Neural cell (in vitro differentiated cells): ENCODE data around the gene TRIM14. TPM values are rescaled to one million over a fixed set of nuclear protein-coding genes. Genes with fewer than 3 reads are reported as not detected.
A peak's percentile ranks its signal among the peaks of the same experiment; 100 is the strongest.
"Not testable (repeated sequence)": the region's sequence is repeated elsewhere in the genome, so short reads cannot be mapped to it uniquely, and the experiment has no call there.

Source experiments
- H2AFZ ChIP-seq: fragments of 200-600, 300-800 bp; sonication (generic), shearing (Covaris generic); 2 replicates; pipeline ENCODE4 v1.6.0; 2014; ENCODE audit warnings: low read depth, mild to moderate bottlenecking, antibody characterized with exemption, low read length, moderate library complexity
- H3F3A ChIP-seq: fragments of 200-600 bp; shearing (Covaris generic); 2 replicates; pipeline ENCODE4 v1.6.1; 2016; ENCODE audit warnings: mild to moderate bottlenecking, moderate library complexity, mixed read lengths, antibody characterized with exemption, low read length; ENCODE audit not compliant: insufficient read depth, poor library complexity, severe bottlenecking
- H3K27ac ChIP-seq: fragments of 200-600, 300-800 bp; sonication (generic), shearing (Covaris generic); 2 replicates; pipeline ENCODE4 v1.5.1; 2014; ENCODE audit warnings: mild to moderate bottlenecking, low read length, moderate library complexity
- H3K27me3 ChIP-seq: fragments of 300-800, 200-600 bp; sonication (generic), shearing (Covaris generic); 2 replicates; pipeline ENCODE4 v1.6.0; 2014; ENCODE audit warnings: mild to moderate bottlenecking, low read depth, low read length, moderate library complexity; ENCODE audit not compliant: insufficient read depth
- H3K36me3 ChIP-seq: fragments of 300-800, 200-600 bp; sonication (generic), shearing (Covaris generic); 2 replicates; pipeline ENCODE4 v1.5.1; 2014; ENCODE audit warnings: mild to moderate bottlenecking, antibody characterized with exemption, low read length, moderate library complexity; ENCODE audit not compliant: insufficient read depth
- H3K4me2 ChIP-seq: fragments of 300-800, 200-600 bp; sonication (generic), shearing (Covaris generic); 2 replicates; pipeline ENCODE4 v1.6.0; 2014; ENCODE audit warnings: mild to moderate bottlenecking, low read length
- H3K4me3 ChIP-seq: fragments of 300-800, 200-600 bp; sonication (generic), shearing (Covaris generic); 2 replicates; pipeline ENCODE4 v1.5.1; 2014; ENCODE audit warnings: mild to moderate bottlenecking, low read length, moderate library complexity
- H3K79me2 ChIP-seq: fragments of 200-600 bp; shearing (Covaris generic); replicated peaks from 2 replicates; pipeline ENCODE4 v1.6.0; 2014; ENCODE audit warnings: mild to moderate bottlenecking, low read length, moderate library complexity; ENCODE audit not compliant: insufficient read depth
- H3K9ac ChIP-seq: fragments of 300-800, 200-600 bp; sonication (generic), shearing (Covaris generic); 2 replicates; pipeline ENCODE4 v1.6.1; 2016; ENCODE audit warnings: mild to moderate bottlenecking, low read length, mixed read lengths
- H3K9me2 ChIP-seq: fragments of 200-600 bp; shearing (Covaris generic); 2 replicates; pipeline ENCODE4 v1.6.1; 2016; ENCODE audit warnings: mild to moderate bottlenecking, low read length, mixed read lengths; ENCODE audit not compliant: insufficient read depth
- H3K9me3 ChIP-seq: fragments of 200-600, 300-800 bp; sonication (generic), shearing (Covaris generic); 2 replicates; pipeline ENCODE4 v1.6.1; 2016; ENCODE audit warnings: mild to moderate bottlenecking, mixed run types, low read length, moderate library complexity, mixed read lengths
- H4K20me1 ChIP-seq: fragments of 200-600 bp; shearing (Covaris generic); 2 replicates; pipeline ENCODE4 v1.6.1; 2016; ENCODE audit warnings: mild to moderate bottlenecking, mixed run types; ENCODE audit not compliant: insufficient read depth
- CTCF ChIP-seq: fragments of 450-650 bp; IDR thresholded peaks from 2 replicates; pipeline ENCODE4 v1.5.1; 2014; ENCODE audit warnings: antibody characterized with exemption, mild to moderate bottlenecking, moderate library complexity; ENCODE audit not compliant: poor library complexity, severe bottlenecking
- EP300 ChIP-seq: fragments of 450-650 bp; conservative IDR thresholded peaks from 2 replicates; pipeline ENCODE4 v1.6.1; 2014; ENCODE audit warnings: antibody characterized with exemption, mild to moderate bottlenecking, moderate library complexity; ENCODE audit not compliant: poor library complexity, severe bottlenecking
- EZH2 ChIP-seq: fragments of 200-600, 300-800 bp; shearing (Covaris generic), sonication (generic); IDR thresholded peaks from 2 replicates; pipeline ENCODE4 v1.6.1; 2014; ENCODE audit warnings: antibody characterized with exemption, low read length, borderline replicate concordance, mild to moderate bottlenecking; ENCODE audit not compliant: insufficient read depth, poor library complexity, severe bottlenecking
- MXI1 ChIP-seq: fragments of 450-650 bp; conservative IDR thresholded peaks from 2 replicates; pipeline ENCODE4 v1.6.1; 2014; ENCODE audit warnings: antibody characterized with exemption, mild to moderate bottlenecking; ENCODE audit not compliant: poor library complexity, severe bottlenecking
- POLR2AphosphoS5 ChIP-seq: IDR thresholded peaks from 2 replicates; pipeline ENCODE4 v1.6.1; 2012
- RAD21 ChIP-seq: fragments of 450-650 bp; conservative IDR thresholded peaks from 2 replicates; pipeline ENCODE4 v1.6.1; 2014; ENCODE audit warnings: antibody characterized with exemption, mild to moderate bottlenecking, moderate library complexity
- REST ChIP-seq: IDR thresholded peaks from 2 replicates; pipeline ENCODE4 v1.6.1; 2012; ENCODE audit warnings: borderline replicate concordance
- SMC3 ChIP-seq: fragments of 450-650 bp; conservative IDR thresholded peaks from 2 replicates; pipeline ENCODE4 v1.6.1; 2014; ENCODE audit warnings: antibody characterized with exemption, mild to moderate bottlenecking, moderate library complexity; ENCODE audit not compliant: poor library complexity
- TAF1 ChIP-seq: IDR thresholded peaks from 2 replicates; pipeline ENCODE4 v1.6.1; 2012; ENCODE audit warnings: low read depth
- polyA plus RNA-seq: library from polyadenylated mRNA; depleted of rRNA; stranded (reverse); fragments of >200 nt; gene quantifications from 2 replicates; pipeline ENCODE4 v1.2.3, GENCODE V29; 2014

TRIM14 gene
- polyA plus RNA-seq, 1 donor from 2014 or later: not detected

- H2AFZ ChIP-seq: no peak overlapping the region
- H3K4me2 ChIP-seq: no peak overlapping the region
- no peaks in the 10 kb centered on the region for H3K36me3 ChIP-seq
- H3K27ac ChIP-seq: no peak overlapping the region
- TF ChIP-seq POLR2AphosphoS5: no peak
- TF ChIP-seq CTCF: no peak
- TF ChIP-seq EZH2: no peak
- TF ChIP-seq REST: no peak
- TF ChIP-seq EP300: no peak
- TF ChIP-seq SMC3: no peak
- TF ChIP-seq RAD21: no peak
- TF ChIP-seq TAF1: no peak
- no peak for TF ChIP-seq MXI1
- no peak overlapping the region for H3K9ac ChIP-seq
- no peaks in the 10 kb centered on the region for H3F3A ChIP-seq
- H3K79me2 ChIP-seq: no peaks in the 10 kb centered on the region
- H4K20me1 ChIP-seq: no peaks in the 10 kb centered on the region
- no peaks in the 10 kb centered on the region for H3K9me2 ChIP-seq
- H3K9me3 ChIP-seq: no peaks in the 10 kb centered on the region
- H3K4me3 ChIP-seq: no peak overlapping the region
- peaks cover 15% of the 10 kb centered on the region for H3K27me3 ChIP-seq
These were observed 1.5 kb upstream of the TRIM14 start for GRCh38 chr9:98120476-98120875.

- Histone ChIP-seq H3K9me3 (no peaks in the 10 kb centered on the region), H2AFZ (no peak overlapping the region), H3K4me3 (peak overlapping the region; percentile 69), H3K9ac (no peak overlapping the region), H3K9me2 (no peaks in the 10 kb centered on the region), H3K79me2 (no peaks in the 10 kb centered on the region), H3K27me3 (peaks cover 15% of the 10 kb centered on the region), H3F3A (no peaks in the 10 kb centered on the region), H3K27ac (no peak overlapping the region), H3K4me2 (no peak overlapping the region), H3K36me3 (no peaks in the 10 kb centered on the region), H4K20me1 (no peaks in the 10 kb centered on the region)
- TF ChIP-seq MXI1 (no peak), EP300 (no peak), TAF1 (no peak), POLR2AphosphoS5 (no peak), CTCF (no peak), EZH2 (no peak), SMC3 (no peak), RAD21 (no peak), REST (no peak)
These were observed 910 bp downstream of the TRIM14 start for GRCh38 chr9:98117984-98118639.

- H3K36me3 ChIP-seq, H4K20me1 ChIP-seq, H3K4me2 ChIP-seq, H3K9ac ChIP-seq, H3K9me3 ChIP-seq, H3K4me3 ChIP-seq, H2AFZ ChIP-seq, H3K9me2 ChIP-seq, H3K27ac ChIP-seq, H3F3A ChIP-seq, H3K79me2 ChIP-seq: not testable (repeated sequence)
- H3K27me3 ChIP-seq: peaks cover 15% of the 10 kb centered on the region
These were observed 1.9 kb downstream of the TRIM14 start for GRCh38 chr9:98117097-98117496.
